Ovary (tissue), 9 donors: Measurements from ENCODE around the gene SLCO3A1. TPM values are rescaled to one million over a fixed set of nuclear protein-coding genes. Genes with fewer than 3 reads are reported as not detected.

Experiments
- DNase-seq, 5 donors: peaks; one replicate each; pipeline ENCODE4 v3.0.0-alpha.2; 2019 to 2020
- H3K27ac ChIP-seq, 2 donors: fragments of 200-600 bp; one replicate each; pipeline versions ENCODE4 v1.5.1 to v1.8.0; 2019 to 2022
- H3K27me3 ChIP-seq: fragments of 200-600 bp; one replicate; pipeline ENCODE4 v1.8.0; 2022
- H3K36me3 ChIP-seq: fragments of 200-600 bp; sonication (generic); one replicate; pipeline ENCODE4 v1.5.1; 2019
- H3K4me1 ChIP-seq: one replicate; pipeline ENCODE4 v1.8.1; 2013; ENCODE audit warnings: mild to moderate bottlenecking, moderate library complexity; ENCODE audit not compliant: insufficient read depth
- H3K4me3 ChIP-seq: fragments of 200-600 bp; sonication (generic); one replicate; pipeline ENCODE4 v1.5.1; 2017
- H3K9me3 ChIP-seq, 2 donors: fragments of 200-600 bp in 1 of 2; sonication (generic) in 1 of 2; one replicate each; pipeline versions ENCODE4 v1.5.1 to v1.8.1; 2013 to 2019; ENCODE audit warnings: mild to moderate bottlenecking in 1 of 2, moderate library complexity in 1 of 2
- EP300 ChIP-seq: sonication (generic); formaldehyde crosslinking; IDR thresholded peaks from one replicate; pipeline ENCODE4 v1.6.1; 2017; ENCODE audit warnings: antibody characterized with exemption
- POLR2A ChIP-seq: fragments of 450-650 bp; IDR thresholded peaks from one replicate; pipeline ENCODE4 v1.6.1; 2017; ENCODE audit warnings: antibody characterized with exemption, mild to moderate bottlenecking, moderate library complexity
- WGBS, 3 donors: extraction: QIAGEN DNeasy Blood & Tissue Kit in 1 of 3; methylation state at CpG; one replicate each; pipeline versions ENCODE4 v1.1.5 to v1.1.7; 2013 to 2017; 5-methylcytosine and 5-hydroxymethylcytosine counted together
- intact Hi-C, 4 donors: fragments of 100-400 bp; cut with DNase I; formaldehyde crosslinking; loops; one replicate each; pipeline versions ENCODE4 v1.11.0 to v1.15.1; 2022 to 2023
- polyA plus RNA-seq, 2 donors: library from polyadenylated mRNA; stranded (reverse); fragments of 200-250 nt in 1 of 2; fragments of 350-450 nt in 1 of 2; fragmentation: Illumina TruSeq in 1 of 2; extraction: RNeasy Lipid Tissue Mini Kit (QIAGEN cat#74804) in 1 of 2; gene quantifications; one replicate each; pipeline ENCODE4 v1.2.3, GENCODE V29; 2013 to 2014
- total RNA-seq, 7 donors: library from RNA; depleted of rRNA in 2 of 7; stranded (reverse); fragments of >200 nt in 2 of 7; fragmentation: NEBNext Ultra II Directional in 3 of 7; extraction: Animal tissue kit (Norgen Biotek cat#: 25700) in 3 of 7; gene quantifications; one replicate each; pipeline versions ENCODE4 v1.1.0 to v1.2.4, GENCODE V29; 2016 to 2023
- TF ChIP-seq, protein P1 (sequence below), 3 donors: fragments of 450-650 bp in 2 of 3; fragments of 200-600 bp in 1 of 3; IDR thresholded peaks; one replicate each; pipeline versions ENCODE4 v1.5.1 to v1.8.0; 2016 to 2022; ENCODE audit warnings: antibody characterized with exemption in 3 of 3, mild to moderate bottlenecking in 1 of 3
- donor health status: DM: no; HTN: no; CAD: no; lungs with moderate emphysema.
- donor health status: DM: no; HTN: no; CAD: no.
- donor health status: Bipolar disorder and iron deficiency.
- donor health status: DM: yes; HTN: yes; CAD: no.
- donor health status: DM: no; HTN: no; CAD: no.
- donor health status: DM: yes; HTN: yes; CAD: no.

The SLCO3A1 gene
- total and polyA plus RNA-seq, 9 donors = 5.0 to 20.0 (median 12.5) TPM

DNA sequence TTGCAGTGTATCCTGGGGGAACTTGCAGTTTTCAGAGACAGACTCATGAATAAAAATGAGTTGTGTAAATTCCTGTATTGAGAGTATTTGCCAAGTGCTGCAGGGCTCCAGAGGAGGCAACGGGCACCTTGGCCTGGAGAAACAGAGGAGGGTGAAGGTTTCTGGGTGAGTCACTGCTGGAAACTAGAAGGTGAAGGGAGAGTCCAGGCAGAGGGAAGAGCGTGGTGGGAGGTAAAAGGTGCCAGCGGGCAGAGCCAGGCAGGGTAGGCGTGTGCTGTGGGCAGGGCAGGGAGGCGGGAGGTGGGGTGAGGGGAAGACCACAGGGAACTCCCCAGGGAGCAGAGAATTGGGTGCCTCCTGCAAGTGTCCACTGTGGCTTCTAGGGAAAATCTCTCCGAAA is 120.8 kb downstream of the SLCO3A1 start:
- no peak overlapping the region for H3K27ac ChIP-seq
- TF ChIP-seq POLR2A = no peak
- no peak for TF ChIP-seq EP300
- TF ChIP-seq, protein P1, sequence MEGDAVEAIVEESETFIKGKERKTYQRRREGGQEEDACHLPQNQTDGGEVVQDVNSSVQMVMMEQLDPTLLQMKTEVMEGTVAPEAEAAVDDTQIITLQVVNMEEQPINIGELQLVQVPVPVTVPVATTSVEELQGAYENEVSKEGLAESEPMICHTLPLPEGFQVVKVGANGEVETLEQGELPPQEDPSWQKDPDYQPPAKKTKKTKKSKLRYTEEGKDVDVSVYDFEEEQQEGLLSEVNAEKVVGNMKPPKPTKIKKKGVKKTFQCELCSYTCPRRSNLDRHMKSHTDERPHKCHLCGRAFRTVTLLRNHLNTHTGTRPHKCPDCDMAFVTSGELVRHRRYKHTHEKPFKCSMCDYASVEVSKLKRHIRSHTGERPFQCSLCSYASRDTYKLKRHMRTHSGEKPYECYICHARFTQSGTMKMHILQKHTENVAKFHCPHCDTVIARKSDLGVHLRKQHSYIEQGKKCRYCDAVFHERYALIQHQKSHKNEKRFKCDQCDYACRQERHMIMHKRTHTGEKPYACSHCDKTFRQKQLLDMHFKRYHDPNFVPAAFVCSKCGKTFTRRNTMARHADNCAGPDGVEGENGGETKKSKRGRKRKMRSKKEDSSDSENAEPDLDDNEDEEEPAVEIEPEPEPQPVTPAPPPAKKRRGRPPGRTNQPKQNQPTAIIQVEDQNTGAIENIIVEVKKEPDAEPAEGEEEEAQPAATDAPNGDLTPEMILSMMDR (IDR thresholded peaks at IDR 0.05) = no peak

DNA sequence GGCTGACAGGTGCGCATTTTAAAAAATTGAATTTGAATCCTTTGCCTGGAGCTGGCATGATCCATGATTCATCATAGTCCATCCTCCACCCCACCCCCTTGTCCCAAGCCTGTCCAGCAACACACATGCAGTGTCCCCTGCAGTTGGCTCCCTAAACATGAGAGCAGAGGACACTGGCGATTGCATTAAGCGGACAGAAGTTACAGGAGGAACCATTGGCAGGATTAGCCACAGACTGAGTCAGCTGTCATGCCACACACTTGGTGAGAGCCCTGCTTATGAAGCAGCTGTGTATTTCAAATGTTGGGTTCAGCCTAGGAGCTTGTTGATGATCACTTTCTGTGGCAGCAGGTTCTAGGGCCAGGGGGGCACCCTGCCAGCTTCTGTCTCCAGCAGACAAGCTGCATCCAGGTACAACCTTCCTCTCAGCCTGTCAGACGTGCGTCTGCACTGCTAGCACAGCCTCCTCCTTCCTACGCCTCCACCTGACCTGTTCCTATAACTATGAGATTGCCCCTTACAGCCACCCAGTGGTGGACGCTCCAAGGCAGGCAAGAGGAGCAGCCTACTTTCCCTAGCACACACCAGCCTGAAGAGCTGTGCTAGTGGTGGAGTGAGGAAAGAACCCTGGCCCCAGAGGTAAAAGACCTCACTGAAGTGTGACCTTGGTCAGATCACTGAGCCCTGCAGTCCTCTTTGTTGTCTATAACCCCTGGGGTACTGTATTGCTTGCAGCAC is 121.9 kb downstream of the SLCO3A1 start:
- DNase-seq = no peak
- Histone ChIP-seq H3K27ac (no peak overlapping the region), H3K36me3 (no peaks in the 10 kb centered on the region), H3K4me3 (no peak overlapping the region), H3K27me3 (no peaks in the 10 kb centered on the region), H3K9me3 (no peaks in the 10 kb centered on the region), H3K4me1 (peaks cover 9% of the 10 kb centered on the region)
- intact Hi-C loops = no loop called here
- TF ChIP-seq, protein P1 (IDR thresholded peaks at IDR 0.05) = no peak
- TF ChIP-seq POLR2A (no peak), EP300 (no peak)
- 73 to 85% (median 82%) methylated on average over 7 of the region's 7 CpGs for WGBS, 3 donors

More for the DNA sequence above, 120.8 kb downstream of the SLCO3A1 start:
- Histone ChIP-seq H3K36me3 (no peaks in the 10 kb centered on the region), H3K9me3 (no peaks in the 10 kb centered on the region), H3K4me1 (peaks cover 14% of the 10 kb centered on the region), H3K27me3 (no peaks in the 10 kb centered on the region), H3K4me3 (no peak overlapping the region)
- WGBS, 3 donors = 73 to 77% (median 75%) methylated on average over 6 of the region's 6 CpGs
- no peak for DNase-seq
- intact Hi-C loops = no loop called here

DNA sequence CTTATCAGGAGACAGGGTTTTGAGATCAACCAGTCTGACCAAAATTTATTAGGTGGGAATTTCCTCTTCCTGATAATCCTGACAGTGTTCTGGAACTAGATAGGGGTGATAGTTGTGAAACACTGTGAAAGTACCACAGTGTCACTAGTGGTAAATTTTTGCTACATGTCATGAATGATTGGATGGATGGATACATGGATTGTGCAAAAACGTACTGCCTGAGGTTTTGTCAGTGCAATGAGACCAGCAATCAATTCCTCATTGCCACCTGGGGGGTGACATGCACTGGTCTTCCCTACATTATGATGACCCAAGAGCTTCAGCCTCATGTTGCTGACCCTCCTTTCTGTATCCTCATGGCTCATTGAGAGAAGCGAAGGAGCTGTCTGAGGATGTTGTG is 123.5 kb downstream of the SLCO3A1 start:
- no peak overlapping the region for H3K4me3 ChIP-seq
- no peaks in the 10 kb centered on the region for H3K36me3 ChIP-seq
- DNase-seq = no peak
- WGBS, 3 donors = 83 to 88% (median 83%) methylated on average over 2 of the region's 2 CpGs
- H3K27me3 ChIP-seq = no peaks in the 10 kb centered on the region
- no peak for TF ChIP-seq EP300
- TF ChIP-seq POLR2A = no peak
- TF ChIP-seq, protein P1 (IDR thresholded peaks at IDR 0.05) = no peak
- peaks cover 7% of the 10 kb centered on the region for H3K4me1 ChIP-seq
- intact Hi-C loops = no loop called here
- H3K9me3 ChIP-seq = no peaks in the 10 kb centered on the region
- no peak overlapping the region for H3K27ac ChIP-seq

- intact Hi-C loops = loop anchor here in 1 of 4 donors (10.0 kb wide), 1 partner anchor 84 kb away; no protein-coding TSS in a partner anchor
- H3K27ac ChIP-seq = no peak overlapping the region
- no peak for TF ChIP-seq EP300
- TF ChIP-seq POLR2A = no peak
- TF ChIP-seq, protein P1 (IDR thresholded peaks at IDR 0.05) = no peak
- no peaks in the 10 kb centered on the region for H3K27me3 ChIP-seq
- no peaks in the 10 kb centered on the region for H3K9me3 ChIP-seq
- no peak overlapping the region for H3K4me3 ChIP-seq
- H3K36me3 ChIP-seq = no peaks in the 10 kb centered on the region
- no peak for DNase-seq
- 70 to 86% (median 76%) methylated on average over 9 of the region's 9 CpGs for WGBS, 3 donors
- peaks cover 12% of the 10 kb centered on the region for H3K4me1 ChIP-seq
These were observed 127.2 kb downstream of the SLCO3A1 start for GRCh38 chr15:91980502-91981267.
